ENCODE measurements around the gene OR2M4.

OR2M4 gene

DNA sequence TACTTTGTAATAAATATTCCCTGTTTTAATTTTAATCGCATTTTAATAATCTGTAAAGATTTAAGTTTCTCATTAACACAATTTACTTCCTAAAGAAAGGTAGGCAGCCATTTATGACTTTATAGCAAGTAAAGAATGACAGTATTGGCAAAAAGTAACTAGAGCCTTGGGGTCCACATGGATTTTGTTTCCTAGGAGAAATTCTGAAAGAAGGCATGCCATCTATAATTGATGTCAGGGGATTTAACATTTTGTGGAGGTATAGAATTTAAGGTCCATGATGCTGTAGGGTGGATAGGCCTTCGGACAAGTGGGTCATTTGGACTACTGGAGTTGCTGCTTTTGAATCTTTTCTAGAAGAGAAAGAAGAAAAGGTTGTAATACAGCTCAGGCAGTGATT lies at the start of gene OR2M4:
Gene OR2M4 (plus strand): TSS at position 301 of the 400 bp plus-strand sequence. CDS start 7,512 bp downstream, outside the sequence.
- DNase-seq (ENCODE audit: low spot score) (no peak), ATAC-seq (ENCODE audit: low read depth) (no peak)
- Histone ChIP-seq H3K27me3 (ENCODE audit: insufficient read depth, poor library complexity, severe bottlenecking) (no peaks in the 10 kb centered on the region), H3K4me3 (ENCODE audit: severe bottlenecking) (no peak within 1 kb of the TSS), H3K9me3 (ENCODE audit: severe bottlenecking) (no peaks in the 10 kb centered on the region), H3K4me1 (ENCODE audit: insufficient read depth, poor library complexity, severe bottlenecking) (no peaks in the 10 kb centered on the region), H3K27ac (ENCODE audit: poor library complexity, severe bottlenecking) (no peak within 1 kb of the TSS), H3K36me3 (ENCODE audit: low read depth) (no peaks in the 10 kb centered on the region)
- TF ChIP-seq CTCF (IDR thresholded peaks at IDR 0.05; ENCODE audit: poor library complexity, severe bottlenecking) = no peak

- H3K9me3 ChIP-seq (ENCODE audit: severe bottlenecking) = no peaks in the 10 kb centered on the region
- no peak overlapping the region for H3K27ac ChIP-seq (ENCODE audit: poor library complexity, severe bottlenecking)
- ATAC-seq (ENCODE audit: low read depth) = no peak
These were observed 47.2 kb upstream of the OR2M4 start for GRCh38 chr1:248183996-248184395.

DNA sequence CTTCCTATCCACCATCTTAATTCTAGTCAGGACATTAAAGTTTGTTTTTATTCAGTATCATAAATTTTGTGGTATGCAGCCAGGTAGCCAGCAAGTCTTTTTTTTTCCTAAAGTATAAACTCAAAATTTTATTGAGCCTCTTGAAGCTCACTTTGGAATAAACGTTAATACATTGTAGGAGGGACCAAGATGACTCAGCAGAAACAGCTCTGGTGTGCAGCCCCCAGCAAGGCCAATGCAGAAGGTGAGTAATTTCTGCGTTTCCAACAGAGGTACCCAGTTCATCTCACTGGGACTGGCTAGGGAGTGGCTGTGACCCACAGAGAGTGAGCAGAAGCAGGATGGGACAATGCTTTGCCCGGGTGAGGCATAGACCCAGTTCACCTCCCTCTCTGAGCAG lies 43.9 kb upstream of the OR2M4 start:
- no peak for ATAC-seq (ENCODE audit: low read depth)
- Histone ChIP-seq H3K4me3 (ENCODE audit: severe bottlenecking) (no peak overlapping the region), H3K27me3 (ENCODE audit: insufficient read depth, poor library complexity, severe bottlenecking) (no peaks in the 10 kb centered on the region), H3K9me3 (ENCODE audit: severe bottlenecking) (no peaks in the 10 kb centered on the region), H3K4me1 (ENCODE audit: insufficient read depth, poor library complexity, severe bottlenecking) (no peaks in the 10 kb centered on the region), H3K27ac (ENCODE audit: poor library complexity, severe bottlenecking) (no peak overlapping the region), H3K36me3 (ENCODE audit: low read depth) (no peaks in the 10 kb centered on the region)
- TF ChIP-seq CTCF (IDR thresholded peaks at IDR 0.05; ENCODE audit: poor library complexity, severe bottlenecking) = no peak
- DNase-seq (ENCODE audit: low spot score) = no peak

More at GRCh38 chr1:248183996-248184395, 47.2 kb upstream of the OR2M4 start:
- Histone ChIP-seq H3K36me3 (ENCODE audit: low read depth) (no peaks in the 10 kb centered on the region), H3K4me3 (ENCODE audit: severe bottlenecking) (no peak overlapping the region), H3K27me3 (ENCODE audit: insufficient read depth, poor library complexity, severe bottlenecking) (no peaks in the 10 kb centered on the region), H3K4me1 (ENCODE audit: insufficient read depth, poor library complexity, severe bottlenecking) (no peaks in the 10 kb centered on the region)
- TF ChIP-seq CTCF (IDR thresholded peaks at IDR 0.05; ENCODE audit: poor library complexity, severe bottlenecking) = no peak
- no peak for DNase-seq (ENCODE audit: low spot score)

DNA sequence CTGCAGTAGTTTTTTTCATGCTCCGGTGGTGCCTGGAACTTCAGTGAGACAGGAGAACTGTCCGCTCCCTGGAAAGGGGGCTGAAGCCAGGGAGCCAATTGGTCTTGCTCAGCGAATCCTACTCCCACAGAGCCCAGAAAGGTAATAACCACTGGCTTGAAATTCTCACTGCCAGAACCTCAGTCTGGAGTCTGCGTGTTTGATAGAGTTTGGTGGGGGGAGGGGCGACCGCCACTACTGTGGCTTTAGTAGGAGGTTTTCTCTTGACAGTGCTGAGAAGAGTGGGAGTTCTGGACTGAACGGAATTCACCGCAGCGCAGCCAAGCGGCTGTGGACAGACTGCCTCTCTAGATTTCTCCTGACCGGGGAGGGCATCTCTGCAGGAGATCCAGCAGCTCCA lies 42.2 kb upstream of the OR2M4 start:
- no peaks in the 10 kb centered on the region for H3K36me3 ChIP-seq (ENCODE audit: low read depth)
- no peaks in the 10 kb centered on the region for H3K4me1 ChIP-seq (ENCODE audit: insufficient read depth, poor library complexity, severe bottlenecking)
- no peak for ATAC-seq (ENCODE audit: low read depth)
- DNase-seq (ENCODE audit: low spot score) = no peak
- no peaks in the 10 kb centered on the region for H3K27me3 ChIP-seq (ENCODE audit: insufficient read depth, poor library complexity, severe bottlenecking)
- H3K4me3 ChIP-seq (ENCODE audit: severe bottlenecking) = no peak overlapping the region
- TF ChIP-seq CTCF (IDR thresholded peaks at IDR 0.05; ENCODE audit: poor library complexity, severe bottlenecking) = no peak
- H3K9me3 ChIP-seq (ENCODE audit: severe bottlenecking) = no peaks in the 10 kb centered on the region
- H3K27ac ChIP-seq (ENCODE audit: poor library complexity, severe bottlenecking) = no peak overlapping the region

DNA sequence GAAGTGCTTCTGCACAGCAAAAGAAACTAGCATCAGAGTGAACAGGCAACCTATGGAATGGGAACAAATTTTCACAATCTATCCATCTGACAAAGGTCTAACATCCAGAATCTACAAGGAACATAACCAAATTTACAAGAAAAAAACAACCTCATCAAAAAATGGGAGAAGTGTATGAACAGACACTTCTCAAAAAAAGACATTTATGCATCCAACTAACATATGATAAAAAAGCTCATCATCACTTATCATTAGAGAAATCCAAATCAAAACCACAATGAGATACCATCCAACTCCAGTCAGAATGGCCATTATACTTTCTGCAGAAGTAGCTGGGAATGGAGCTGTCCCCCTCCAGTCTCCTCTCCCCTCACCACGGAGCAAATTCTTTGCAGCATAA lies 37.1 kb upstream of the OR2M4 start:
- TF ChIP-seq CTCF (IDR thresholded peaks at IDR 0.05; ENCODE audit: poor library complexity, severe bottlenecking) = no peak
- H3K27ac ChIP-seq (ENCODE audit: poor library complexity, severe bottlenecking) = no peak overlapping the region
- no peak overlapping the region for H3K4me3 ChIP-seq (ENCODE audit: severe bottlenecking)
- no peaks in the 10 kb centered on the region for H3K4me1 ChIP-seq (ENCODE audit: insufficient read depth, poor library complexity, severe bottlenecking)
- H3K27me3 ChIP-seq (ENCODE audit: insufficient read depth, poor library complexity, severe bottlenecking) = no peaks in the 10 kb centered on the region
- no peaks in the 10 kb centered on the region for H3K36me3 ChIP-seq (ENCODE audit: low read depth)
- ATAC-seq (ENCODE audit: low read depth) (no peak), DNase-seq (ENCODE audit: low spot score) (no peak)
- no peaks in the 10 kb centered on the region for H3K9me3 ChIP-seq (ENCODE audit: severe bottlenecking)

Measured in RWPE2 (cell line).